Hepatocyte (in vitro differentiated cells): ENCODE data around the gene SLC19A1. TPM values are rescaled to one million over a fixed set of nuclear protein-coding genes. Genes with fewer than 3 reads are reported as not detected.

Experiments used
- DNase-seq: peaks from one replicate; pipeline ENCODE4 v3.0.0-alpha.2; 2016; ENCODE audit warnings: low spot score
- H2AFZ ChIP-seq: fragments of 200-600 bp; sonication (generic); 2 replicates; pipeline ENCODE4 v1.6.0; 2016; ENCODE audit warnings: antibody characterized with exemption, mild to moderate bottlenecking
- H3K27ac ChIP-seq: fragments of 200-600 bp; sonication (generic); 2 replicates; pipeline ENCODE4 v1.5.1; 2016; ENCODE audit warnings: mild to moderate bottlenecking
- H3K27me3 ChIP-seq: fragments of 200-600 bp; sonication (generic); 2 replicates; pipeline ENCODE4 v1.6.1; 2016
- H3K36me3 ChIP-seq: fragments of 200-600 bp; sonication (generic); replicated peaks from 2 replicates; pipeline ENCODE4 v1.5.1; 2016; ENCODE audit warnings: low read depth; ENCODE audit not compliant: insufficient read depth
- H3K4me1 ChIP-seq: fragments of 200-600 bp; sonication (generic); 2 replicates; pipeline ENCODE4 v1.5.1; 2016; ENCODE audit warnings: mild to moderate bottlenecking, moderate library complexity; ENCODE audit not compliant: insufficient read depth
- H3K4me2 ChIP-seq: fragments of 200-600 bp; sonication (generic); 2 replicates; pipeline ENCODE4 v1.6.0; 2016
- H3K4me3 ChIP-seq: fragments of 200-600 bp; sonication (generic); 2 replicates; pipeline ENCODE4 v1.5.1; 2016; ENCODE audit warnings: mild to moderate bottlenecking
- H3K79me2 ChIP-seq: fragments of 200-600 bp; sonication (generic); 2 replicates; pipeline ENCODE4 v1.6.0; 2017; ENCODE audit warnings: mild to moderate bottlenecking
- H3K9me2 ChIP-seq: fragments of 200-600 bp; sonication (generic); replicated peaks from 2 replicates; pipeline ENCODE4 v1.6.0; 2017; ENCODE audit warnings: mild to moderate bottlenecking; ENCODE audit not compliant: insufficient read depth
- H3K9me3 ChIP-seq: fragments of 200-600 bp; sonication (generic); 2 replicates; pipeline ENCODE4 v1.5.1; 2016; ENCODE audit warnings: low read depth, mild to moderate bottlenecking
- H4K20me1 ChIP-seq: fragments of 200-600 bp; sonication (generic); 2 replicates; pipeline ENCODE4 v1.6.0; 2016; ENCODE audit warnings: mild to moderate bottlenecking; ENCODE audit not compliant: insufficient read depth, poor library complexity, severe bottlenecking
- CTCF ChIP-seq: fragments of 200-600 bp; sonication (generic); IDR thresholded peaks from 2 replicates; pipeline ENCODE4 v1.5.1; 2016; ENCODE audit warnings: antibody characterized with exemption, mild to moderate bottlenecking; ENCODE audit not compliant: poor library complexity
- EZH2 ChIP-seq: fragments of 200-600 bp; sonication (generic); IDR thresholded peaks from 2 replicates; pipeline ENCODE4 v1.6.1; 2016; ENCODE audit warnings: antibody characterized with exemption, mild to moderate bottlenecking, borderline replicate concordance
- EZH2phosphoT487 ChIP-seq: fragments of 200-600 bp; sonication (generic); IDR thresholded peaks from one replicate; pipeline ENCODE4 v1.6.1; 2018; ENCODE audit warnings: antibody characterized with exemption, mild to moderate bottlenecking, low read depth, moderate library complexity; ENCODE audit not compliant: unreplicated experiment, severe bottlenecking
- WGBS: methylation state at CpG from one replicate; pipeline ENCODE4 v1.1.6; 2016; ENCODE audit warnings: low lambda C conversion rate; ENCODE audit errors: missing lambda C conversion rate; 5-methylcytosine and 5-hydroxymethylcytosine counted together
- polyA plus RNA-seq: library from polyadenylated mRNA; unstranded; fragments of >200 nt; fragmentation: Nextera tagmentation; extraction: Ambion mirVana; gene quantifications from 2 replicates; pipeline ENCODE4 v1.2.1, GENCODE V29; 2016
- total RNA-seq: library from RNA; depleted of rRNA; stranded (reverse); fragments of >200 nt; gene quantifications from 2 replicates; pipeline ENCODE4 v1.2.3, GENCODE V29; 2014

SLC19A1 gene
- total and polyA plus RNA-seq, 2 experiments from 2014 or later: 7.7 to 24.8 TPM

GRCh38 chr21:45537111-45537745, 5.0 kb downstream of the SLC19A1 start:
- no peaks in the 10 kb centered on the region for H3K36me3 ChIP-seq
- no peaks in the 10 kb centered on the region for H3K79me2 ChIP-seq
- H3K27ac ChIP-seq: no peak overlapping the region
- DNase-seq: no peak
- WGBS: 92% methylated on average over 10 of the region's 37 CpGs
- no peak for TF ChIP-seq EZH2phosphoT487
- no peak for TF ChIP-seq CTCF
- TF ChIP-seq EZH2: no peak
- peaks cover 10% of the 10 kb centered on the region for H3K4me1 ChIP-seq
- H3K27me3 ChIP-seq: no peaks in the 10 kb centered on the region
- no peaks in the 10 kb centered on the region for H3K9me2 ChIP-seq
- no peaks in the 10 kb centered on the region for H3K9me3 ChIP-seq
- H2AFZ ChIP-seq: no peak overlapping the region
- no peak overlapping the region for H3K4me2 ChIP-seq
- no peak overlapping the region for H3K4me3 ChIP-seq
- H4K20me1 ChIP-seq: no peaks in the 10 kb centered on the region

- H4K20me1 ChIP-seq: no peaks in the 10 kb centered on the region
- no peaks in the 10 kb centered on the region for H3K79me2 ChIP-seq
- H3K9me2 ChIP-seq: no peaks in the 10 kb centered on the region
- no peaks in the 10 kb centered on the region for H3K9me3 ChIP-seq
- H3K27ac ChIP-seq: no peak overlapping the region
- 91% methylated on average over 30 of the region's 31 CpGs for WGBS
- no peaks in the 10 kb centered on the region for H3K27me3 ChIP-seq
- H3K36me3 ChIP-seq: no peaks in the 10 kb centered on the region
- no peak overlapping the region for H3K4me2 ChIP-seq
- DNase-seq: no peak
- H3K4me3 ChIP-seq: no peak overlapping the region
- peaks cover 10% of the 10 kb centered on the region for H3K4me1 ChIP-seq
- TF ChIP-seq EZH2 (no peak), CTCF (no peak), EZH2phosphoT487 (no peak)
- no peak overlapping the region for H2AFZ ChIP-seq
These were observed 5.7 kb downstream of the SLC19A1 start for GRCh38 chr21:45536301-45537081.

GRCh38 chr21:45535341-45536081, 6.7 kb downstream of the SLC19A1 start:
- Histone ChIP-seq H3K79me2 (no peaks in the 10 kb centered on the region), H3K27me3 (no peaks in the 10 kb centered on the region), H3K9me3 (no peaks in the 10 kb centered on the region), H2AFZ (no peak overlapping the region), H3K4me1 (peaks cover 10% of the 10 kb centered on the region), H3K27ac (no peak overlapping the region), H3K4me3 (no peak overlapping the region), H4K20me1 (no peaks in the 10 kb centered on the region), H3K36me3 (no peaks in the 10 kb centered on the region), H3K9me2 (no peaks in the 10 kb centered on the region), H3K4me2 (no peak overlapping the region)
- TF ChIP-seq EZH2phosphoT487: no peak
- TF ChIP-seq EZH2: no peak
- no peak for TF ChIP-seq CTCF
- WGBS: 92% methylated on average over 34 of the region's 34 CpGs
- no peak for DNase-seq
